Smooth muscle cell (in vitro differentiated cells): ENCODE data around the gene ORAI1. TPM values are rescaled to one million over a fixed set of nuclear protein-coding genes. Genes with fewer than 3 reads are reported as not detected.

Experiments
- DNase-seq: peaks from one replicate; lab custom pipeline; 2025; ENCODE audit not compliant: unreplicated experiment; lab: John Stamatoyannopoulos, UW
- H2AFZ ChIP-seq: fragments of 200-600 bp; sonication (generic); 2 replicates; pipeline ENCODE4 v1.6.0; 2016; ENCODE audit warnings: antibody characterized with exemption, low read depth, mild to moderate bottlenecking
- H3F3A ChIP-seq: fragments of 200-600 bp; sonication (generic); 2 replicates; pipeline ENCODE4 v1.6.0; 2017; ENCODE audit warnings: antibody characterized with exemption, low read depth
- H3K27ac ChIP-seq: fragments of 200-600 bp; sonication (generic); 2 replicates; pipeline ENCODE4 v1.5.1; 2016; ENCODE audit warnings: low read depth, mild to moderate bottlenecking
- H3K27me3 ChIP-seq: fragments of 200-600 bp; sonication (generic); 2 replicates; pipeline ENCODE4 v1.6.1; 2016; ENCODE audit warnings: low read depth, mild to moderate bottlenecking
- H3K36me3 ChIP-seq: fragments of 200-600 bp; sonication (generic); 2 replicates; pipeline ENCODE4 v1.5.1; 2016; ENCODE audit warnings: low read depth
- H3K4me1 ChIP-seq: fragments of 200-600 bp; sonication (generic); 2 replicates; pipeline ENCODE4 v1.5.1; 2016; ENCODE audit warnings: low read depth
- H3K4me2 ChIP-seq: fragments of 200-600 bp; sonication (generic); 2 replicates; pipeline ENCODE4 v1.6.0; 2016; ENCODE audit warnings: mild to moderate bottlenecking
- H3K4me3 ChIP-seq: fragments of 200-600 bp; sonication (generic); 2 replicates; pipeline ENCODE4 v1.5.1; 2016; ENCODE audit warnings: mild to moderate bottlenecking
- H3K79me2 ChIP-seq: fragments of 200-600 bp; sonication (generic); 2 replicates; pipeline ENCODE4 v1.6.0; 2016; ENCODE audit warnings: low read depth, mild to moderate bottlenecking
- H3K9ac ChIP-seq: fragments of 200-600 bp; sonication (generic); 2 replicates; pipeline ENCODE4 v1.6.0; 2016; ENCODE audit warnings: low read depth
- H3K9me3 ChIP-seq: fragments of 200-600 bp; sonication (generic); replicated peaks from 2 replicates; pipeline ENCODE4 v1.5.1; 2016; ENCODE audit warnings: low read depth
- H4K20me1 ChIP-seq: fragments of 200-600 bp; sonication (generic); 2 replicates; pipeline ENCODE4 v1.6.0; 2016; ENCODE audit warnings: low read depth
- WGBS: methylation state at CpG from one replicate; pipeline ENCODE4 v1.1.7; 2016; ENCODE audit warnings: low lambda C conversion rate; 5-methylcytosine and 5-hydroxymethylcytosine counted together
- polyA plus RNA-seq: library from polyadenylated mRNA; unstranded; fragments of >200 nt; fragmentation: Nextera tagmentation; extraction: Ambion mirVana; gene quantifications from 2 replicates; pipeline ENCODE4 v1.2.1, GENCODE V29; 2016
- total RNA-seq: library from RNA; depleted of rRNA; stranded (reverse); fragments of >200 nt; gene quantifications from 2 replicates; pipeline ENCODE4 v1.2.3, GENCODE V29; 2014
- TF ChIP-seq, protein P1 (sequence below): fragments of 200-600 bp; sonication (generic); IDR thresholded peaks from 2 replicates; pipeline ENCODE4 v1.5.1; 2017; ENCODE audit warnings: borderline replicate concordance, mild to moderate bottlenecking, antibody characterized with exemption; ENCODE audit not compliant: insufficient read depth, poor library complexity, severe bottlenecking

The ORAI1 gene
- total and polyA plus RNA-seq, 2 experiments from 2014 or later, result 5.5 to 23.4 TPM

DNA sequence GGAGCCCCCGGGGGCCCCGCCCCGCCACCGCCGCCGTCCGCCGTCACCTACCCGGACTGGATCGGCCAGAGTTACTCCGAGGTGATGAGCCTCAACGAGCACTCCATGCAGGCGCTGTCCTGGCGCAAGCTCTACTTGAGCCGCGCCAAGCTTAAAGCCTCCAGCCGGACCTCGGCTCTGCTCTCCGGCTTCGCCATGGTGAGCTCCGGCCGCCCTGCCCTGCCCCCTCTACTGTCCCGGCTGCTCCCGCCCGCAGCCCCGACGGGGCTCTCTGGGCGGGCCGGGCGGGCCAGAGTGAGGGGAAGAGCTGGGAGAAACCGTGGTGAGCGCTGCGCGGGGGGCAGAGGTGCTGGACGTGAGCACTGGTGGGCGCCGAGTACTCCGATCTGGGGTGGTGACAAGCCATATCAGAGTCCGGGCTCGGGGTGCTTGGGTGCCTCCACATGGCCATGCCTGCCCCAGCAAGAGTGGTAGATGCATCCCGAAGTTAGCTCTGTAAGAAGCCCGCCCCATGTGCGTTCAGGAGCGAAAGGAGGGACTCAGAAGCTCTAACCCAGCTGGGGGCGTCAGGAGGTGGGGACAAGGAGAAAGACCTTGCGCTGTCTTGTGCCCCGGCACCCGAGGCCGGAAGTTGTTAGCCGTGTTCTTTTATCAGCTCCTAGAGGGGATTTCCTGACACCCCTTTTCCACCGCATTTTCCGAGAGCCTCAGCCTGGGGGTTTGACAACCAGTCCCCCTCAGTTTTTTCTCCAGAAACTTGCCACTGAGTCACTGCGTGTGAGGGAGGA, 717 bp downstream of the ORAI1 start:
- H3K4me1 ChIP-seq, result peaks cover 16% of the 10 kb centered on the region
- H3K4me3 ChIP-seq, result peak overlapping the region; percentile 49
- peak; percentile 83 for DNase-seq
- H3F3A ChIP-seq, result peaks cover 18% of the 10 kb centered on the region
- no peaks in the 10 kb centered on the region for H4K20me1 ChIP-seq
- peak overlapping the region; percentile 49 for H3K27ac ChIP-seq
- H3K9ac ChIP-seq, result peak overlapping the region; percentile 52
- TF ChIP-seq, protein P1, sequence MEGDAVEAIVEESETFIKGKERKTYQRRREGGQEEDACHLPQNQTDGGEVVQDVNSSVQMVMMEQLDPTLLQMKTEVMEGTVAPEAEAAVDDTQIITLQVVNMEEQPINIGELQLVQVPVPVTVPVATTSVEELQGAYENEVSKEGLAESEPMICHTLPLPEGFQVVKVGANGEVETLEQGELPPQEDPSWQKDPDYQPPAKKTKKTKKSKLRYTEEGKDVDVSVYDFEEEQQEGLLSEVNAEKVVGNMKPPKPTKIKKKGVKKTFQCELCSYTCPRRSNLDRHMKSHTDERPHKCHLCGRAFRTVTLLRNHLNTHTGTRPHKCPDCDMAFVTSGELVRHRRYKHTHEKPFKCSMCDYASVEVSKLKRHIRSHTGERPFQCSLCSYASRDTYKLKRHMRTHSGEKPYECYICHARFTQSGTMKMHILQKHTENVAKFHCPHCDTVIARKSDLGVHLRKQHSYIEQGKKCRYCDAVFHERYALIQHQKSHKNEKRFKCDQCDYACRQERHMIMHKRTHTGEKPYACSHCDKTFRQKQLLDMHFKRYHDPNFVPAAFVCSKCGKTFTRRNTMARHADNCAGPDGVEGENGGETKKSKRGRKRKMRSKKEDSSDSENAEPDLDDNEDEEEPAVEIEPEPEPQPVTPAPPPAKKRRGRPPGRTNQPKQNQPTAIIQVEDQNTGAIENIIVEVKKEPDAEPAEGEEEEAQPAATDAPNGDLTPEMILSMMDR, result no peak
- H3K79me2 ChIP-seq, result no peaks in the 10 kb centered on the region
- under 1% methylated on average over 27 of the region's 53 CpGs for WGBS
- no peaks in the 10 kb centered on the region for H3K27me3 ChIP-seq
- no peaks in the 10 kb centered on the region for H3K9me3 ChIP-seq
- peak overlapping the region; percentile 58 for H2AFZ ChIP-seq
- no peaks in the 10 kb centered on the region for H3K36me3 ChIP-seq
- peak overlapping the region; percentile 82 for H3K4me2 ChIP-seq

DNA sequence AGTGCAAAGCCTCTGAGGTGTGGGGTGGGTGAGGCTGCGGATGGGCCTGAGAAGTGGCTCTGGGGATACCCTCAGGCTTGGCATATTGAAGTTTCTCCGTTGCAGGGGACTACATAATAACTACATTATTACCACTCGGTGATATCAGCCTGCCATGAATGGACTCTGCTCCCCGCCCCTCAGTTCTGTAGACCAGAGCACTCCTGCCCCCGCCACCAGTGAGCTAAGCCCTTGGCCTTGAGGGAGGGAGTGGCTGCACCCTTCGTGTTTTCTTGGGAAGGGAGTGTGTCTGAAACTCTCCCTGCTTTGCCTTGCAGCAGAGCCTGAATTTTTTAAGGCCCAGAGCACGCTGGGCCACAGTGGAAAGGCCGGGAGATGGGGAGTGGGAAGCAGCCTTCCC, 1.7 kb downstream of the ORAI1 start:
- no peaks in the 10 kb centered on the region for H3K79me2 ChIP-seq
- H3K4me2 ChIP-seq, result peak overlapping the region; percentile 82
- WGBS, result 22% methylated on average over 8 of the region's 8 CpGs
- H3K9me3 ChIP-seq, result no peaks in the 10 kb centered on the region
- no peaks in the 10 kb centered on the region for H3K36me3 ChIP-seq
- H3F3A ChIP-seq, result peaks cover 18% of the 10 kb centered on the region
- H4K20me1 ChIP-seq, result no peaks in the 10 kb centered on the region
- peak; percentile 6 for DNase-seq
- peaks cover 21% of the 10 kb centered on the region for H3K4me1 ChIP-seq
- TF ChIP-seq, protein P1, result no peak
- H3K4me3 ChIP-seq, result peak overlapping the region; percentile 49
- H3K9ac ChIP-seq, result no peak overlapping the region
- H2AFZ ChIP-seq, result peak overlapping the region; percentile 58
- peak overlapping the region; percentile 49 for H3K27ac ChIP-seq
- no peaks in the 10 kb centered on the region for H3K27me3 ChIP-seq

DNA sequence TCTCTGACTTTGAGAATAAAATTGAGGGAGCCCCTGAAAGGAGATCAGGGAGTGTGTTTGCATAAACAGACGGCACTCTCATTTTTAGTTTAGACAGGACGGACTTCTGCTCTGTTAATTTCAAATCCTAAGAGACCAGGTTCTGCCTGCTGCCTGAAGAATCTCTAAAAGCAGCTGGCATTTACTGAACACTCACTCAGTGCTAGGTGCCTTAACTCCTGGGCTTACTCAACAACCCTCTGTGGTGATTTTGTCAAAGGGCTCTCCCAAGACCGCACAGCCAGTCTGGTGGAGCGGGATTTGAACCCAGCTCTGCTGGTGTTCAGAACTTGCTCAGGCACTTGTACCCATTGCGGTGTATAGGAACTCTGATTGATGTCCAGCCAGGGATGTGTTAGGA, 2.2 kb downstream of the ORAI1 start:
- no peak for DNase-seq

More for the DNA sequence above, 2.2 kb downstream of the ORAI1 start:
- H4K20me1 ChIP-seq, result no peaks in the 10 kb centered on the region
- H3K9ac ChIP-seq, result no peak overlapping the region
- H2AFZ ChIP-seq, result no peak overlapping the region
- H3K4me3 ChIP-seq, result peak overlapping the region; percentile 49
- peak overlapping the region; percentile 82 for H3K4me2 ChIP-seq
- H3K4me1 ChIP-seq, result peaks cover 26% of the 10 kb centered on the region
- 82% methylated on average over 5 of the region's 5 CpGs for WGBS
- H3K9me3 ChIP-seq, result no peaks in the 10 kb centered on the region
- H3K36me3 ChIP-seq, result no peaks in the 10 kb centered on the region
- H3K79me2 ChIP-seq, result no peaks in the 10 kb centered on the region
- TF ChIP-seq, protein P1, result no peak
- H3K27ac ChIP-seq, result peak overlapping the region; percentile 2
- H3K27me3 ChIP-seq, result no peaks in the 10 kb centered on the region
- H3F3A ChIP-seq, result peaks cover 18% of the 10 kb centered on the region
